CD4-positive, alpha-beta T cell treated with Interleukin-4 for 1 hour (primary cell): Measurements from ENCODE around the gene MARS1.

Experiments
- DNase-seq, 2 donors: peaks; one replicate each; pipeline ENCODE4 v3.0.0-alpha.2; 2020 to 2022

The MARS1 gene

GRCh38 chr12:57518920-57519795, 31.3 kb downstream of the MARS1 start:
- peak in 1 of 2 donors; percentile 19 for DNase-seq

- DNase-seq = peak; percentile 32 to 37
These were observed 31.9 kb downstream of the MARS1 start for GRCh38 chr12:57519796-57520052.

- DNase-seq = peak; percentile 100
These were observed 32.4 kb downstream of the MARS1 start, which contains the start of gene DDIT3 for GRCh38 chr12:57520053-57520818. Gene DDIT3 (minus strand): TSS chr12:57520514. CDS start chr12:57517406, 3,108 bp downstream.

- peak; percentile 17 to 21 for DNase-seq
These were observed 33.7 kb downstream of the MARS1 start for GRCh38 chr12:57521525-57522010.

GRCh38 chr12:57522011-57522886, 34.4 kb downstream of the MARS1 start, which contains the start of gene MBD6:
Gene MBD6 (plus strand): TSS chr12:57522824. CDS start chr12:57524304, 1,480 bp downstream.
- peak; percentile 93 to 94 for DNase-seq

GRCh38 chr12:57522887-57523705, 35.2 kb downstream of the MARS1 start:
- peak; percentile 63 to 69 for DNase-seq

GRCh38 chr12:57523706-57524614, 36.1 kb downstream of the MARS1 start:
- peak in 1 of 2 donors; percentile 31 for DNase-seq

GRCh38 chr12:57524814-57525614, 37.1 kb downstream of the MARS1 start:
- DNase-seq = no peak

- DNase-seq = no peak
These were observed 37.9 kb downstream of the MARS1 start for GRCh38 chr12:57525615-57526383.

- DNase-seq = no peak
These were observed 38.7 kb downstream of the MARS1 start for GRCh38 chr12:57526477-57527126.

- no peak for DNase-seq
These were observed 39.3 kb downstream of the MARS1 start for GRCh38 chr12:57527184-57527583.

- DNase-seq = no peak
These were observed 40.3 kb downstream of the MARS1 start for GRCh38 chr12:57528176-57528575.

GRCh38 chr12:57528831-57529555, 41.1 kb downstream of the MARS1 start:
- DNase-seq = no peak

GRCh38 chr12:57529831-57530230, 42.0 kb downstream of the MARS1 start:
- no peak for DNase-seq

- no peak for DNase-seq
These were observed 42.7 kb downstream of the MARS1 start for GRCh38 chr12:57530396-57531142.

GRCh38 chr12:57531836-57532235, 44.0 kb downstream of the MARS1 start:
- DNase-seq = no peak

GRCh38 chr12:57533108-57533507, 45.2 kb downstream of the MARS1 start:
- DNase-seq = no peak
